GM12878 (cell line): Measurements from ENCODE around the gene ADRA2B. TPM values are rescaled to one million over a fixed set of nuclear protein-coding genes. Genes with fewer than 3 reads are reported as not detected.
"Not testable (repeated sequence)": the region's sequence is repeated elsewhere in the genome, so short reads cannot be mapped to it uniquely, and the experiment has no call there.

Experiments
- ATAC-seq: fragments of 200-7000 bp; cut with Tn5 transposase; 3 replicates; pipeline ENCODE4 v1.9.1; 2020; ENCODE audit warnings: mild to moderate bottlenecking, moderate library complexity
- BruUV-seq: library from RNA; stranded (reverse); fragments of 400-500 nt; replicated peaks from 2 replicates; lab custom pipeline; 2021; lab: Mats Ljungman, UMichigan
- CTCF ChIA-PET: fragments of 300-600 bp; sonication (Branson Sonifier 250); formaldehyde crosslinking; extraction: SDS; loops from one replicate; lab custom pipeline; 2021; ENCODE audit warnings: inconsistent platforms; lab: Yijun Ruan, JAX
- POLR2A ChIA-PET: fragments of 350-600 bp; formaldehyde crosslinking; extraction: SDS; loops from one replicate; lab custom pipeline; 2021; ENCODE audit warnings: inconsistent platforms; lab: Charles Lee
- RAD21 ChIA-PET: fragments of 300-600 bp; sonication (Branson Sonifier 250); formaldehyde crosslinking; loops from one replicate; lab custom pipeline; 2023; ENCODE audit warnings: antibody characterized with exemption; ENCODE audit not compliant: unreplicated experiment; lab: Charles Lee
- SMC1A ChIA-PET: fragments of 300-600 bp; sonication (Branson Sonifier 250); formaldehyde crosslinking; loops from one replicate; lab custom pipeline; 2023; ENCODE audit not compliant: unreplicated experiment, uncharacterized antibody; lab: Charles Lee
- DNase-seq: peaks from one replicate; pipeline ENCODE4 v3.0.0-alpha.2; 2011; ENCODE audit warnings: low read depth, low spot score
- FAIRE-seq: peaks from 3 replicates; lab custom pipeline; 2011; peaks lifted over from hg19 to GRCh38; lab: Jason Lieb, UNC
- H2AFZ ChIP-seq: 2 replicates; pipeline ENCODE4 v1.6.0; 2011; ENCODE audit warnings: low read depth, low read length, control low read depth; ENCODE audit not compliant: control insufficient read depth
- H3K27ac ChIP-seq: 2 replicates; pipeline ENCODE4 v1.5.1; 2011; ENCODE audit warnings: control low read depth; ENCODE audit not compliant: control insufficient read depth, insufficient read depth
- H3K27me3 ChIP-seq, 2 experiments: replicated peaks in 1 of 2; 2 replicates each; pipeline versions ENCODE4 v1.6.0 to v1.6.1; 2011; ENCODE audit warnings: low read length in 1 of 2; ENCODE audit not compliant: control insufficient read depth in 2 of 2, insufficient read depth in 2 of 2
- H3K36me3 ChIP-seq, 2 experiments: 2 replicates each; pipeline ENCODE4 v1.5.1; 2011; ENCODE audit warnings: low read length in 1 of 2; ENCODE audit not compliant: control insufficient read depth in 2 of 2, insufficient read depth in 2 of 2
- H3K4me1 ChIP-seq: 2 replicates; pipeline ENCODE4 v1.6.1; 2011; ENCODE audit warnings: mild to moderate bottlenecking, low read length, moderate library complexity, mixed read lengths; ENCODE audit not compliant: control insufficient read depth, insufficient read depth
- H3K4me2 ChIP-seq: 2 replicates; pipeline ENCODE4 v1.6.0; 2011; ENCODE audit warnings: control low read depth; ENCODE audit not compliant: control insufficient read depth, insufficient read depth
- H3K4me3 ChIP-seq: fragments of 200-600 bp; sonication (generic); 2 replicates; pipeline ENCODE4 v1.5.1; 2016
- H3K79me2 ChIP-seq: 2 replicates; pipeline ENCODE4 v1.6.0; 2011; ENCODE audit warnings: low read length; ENCODE audit not compliant: control insufficient read depth, insufficient read depth
- H3K9ac ChIP-seq: 2 replicates; pipeline ENCODE4 v1.8.0; 2011; ENCODE audit warnings: low read length, control low read depth, mixed read lengths; ENCODE audit not compliant: control insufficient read depth, insufficient read depth
- H3K9me3 ChIP-seq: replicated peaks from 3 replicates; pipeline ENCODE4 v1.5.1; 2011; ENCODE audit warnings: mild to moderate bottlenecking, low read length; ENCODE audit not compliant: control insufficient read depth, insufficient read depth
- H4K20me1 ChIP-seq: 2 replicates; pipeline ENCODE4 v1.6.0; 2011; ENCODE audit not compliant: control insufficient read depth, insufficient read depth
- CTCF ChIP-seq, 3 experiments: IDR thresholded peaks in 2 of 3; conservative IDR thresholded peaks in 1 of 3; 2 replicates each; pipeline ENCODE4 v1.5.1; 2011; ENCODE audit warnings: low read depth in 3 of 3, low read length in 3 of 3, mild to moderate bottlenecking in 3 of 3, control low read depth in 2 of 3, moderate library complexity in 2 of 3, inconsistent platforms in 1 of 3, mixed read lengths in 1 of 3; ENCODE audit not compliant: control insufficient read depth in 2 of 3, insufficient read depth in 1 of 3; ENCODE audit errors: extremely low read depth in 1 of 3
- NBN ChIP-seq: fragments of 450-650 bp; IDR thresholded peaks from 2 replicates; pipeline ENCODE4 v1.6.1; 2016
- RAD21 ChIP-seq: IDR thresholded peaks from 2 replicates; pipeline ENCODE4 v1.6.1; 2011; ENCODE audit warnings: mild to moderate bottlenecking, low read depth, low read length, moderate library complexity; ENCODE audit not compliant: insufficient read depth
- WGBS: methylation state at CpG from one replicate; pipeline ENCODE4 v1.1.6; 2016; ENCODE audit warnings: low lambda C conversion rate; ENCODE audit not compliant: insufficient replicate concordance, insufficient coverage; ENCODE audit errors: missing lambda C conversion rate; 5-methylcytosine and 5-hydroxymethylcytosine counted together
- in situ Hi-C: fragments of 300-500 bp; cut with MboI; formaldehyde crosslinking; loops from 9 replicates; pipeline ENCODE4 v1.14.3; 2018; ENCODE audit warnings: mixed read lengths
- intact Hi-C: fragments of 100-400 bp; cut with micrococcal nuclease; formaldehyde crosslinking; loops from one replicate; pipeline ENCODE4 v1.14.2; 2022; ENCODE audit not compliant: unreplicated experiment
- polyA plus RNA-seq, 11 experiments: library from polyadenylated mRNA; depleted of rRNA in 4 of 11; unstranded in 6 of 11; stranded (reverse) in 5 of 11; fragments of >200 nt; fragmentation: Nextera tagmentation in 4 of 11; fragmentation: Illumina TruSeq in 1 of 11; extraction: Ambion mirVana in 4 of 11; extraction: Trizol in 1 of 11; gene quantifications; 1 replicate in 1 of 11; 2 replicates in 10 of 11; pipeline versions ENCODE4 v1.2.1 to v1.2.3, GENCODE V29; 2011 to 2016; ENCODE audit warnings: inconsistent platforms in 2 of 11, missing spikeins in 2 of 11, low read depth in 1 of 11
- total RNA-seq, 4 experiments: library from RNA; depleted of rRNA in 3 of 4; stranded (reverse); fragments of >200 nt in 3 of 4; fragmentation: Illumina TruSeq in 1 of 4; extraction: Trizol in 1 of 4; gene quantifications; 2 replicates each; pipeline versions ENCODE4 v1.2.1 to v1.2.3, GENCODE V29; 2013 to 2021

Gene ADRA2B
- total and polyA plus RNA-seq, 10 of the 15 experiments (the other 5 are each of a cell fraction or from before 2014, with no cell fraction given): 0.01 to 0.10 (median 0.04) TPM; not detected in 6

GRCh38 chr2:96063116-96063899 is 53.1 kb downstream of the ADRA2B start:
- H2AFZ ChIP-seq, BruUV-seq, H4K20me1 ChIP-seq, H3K4me3 ChIP-seq, H3K27me3 ChIP-seq, H3K79me2 ChIP-seq, intact Hi-C loops, POLR2A ChIA-PET, H3K9ac ChIP-seq, DNase-seq, H3K4me1 ChIP-seq, H3K4me2 ChIP-seq, H3K27ac ChIP-seq, H3K36me3 ChIP-seq, H3K9me3 ChIP-seq: not testable (repeated sequence)
- in situ Hi-C loops: loop anchor here (10.0 to 25.0 kb wide), 5 partner anchors 1531 to 1949 kb away; partner anchors contain the start of genes ACTR1B and C2orf92
- RAD21 ChIA-PET: interaction anchor here (0.9 kb wide), 2 partner anchors 1634 to 1637 kb away, joined by 4 read pairs; no protein-coding TSS in a partner anchor
- FAIRE-seq (peak; percentile 47), ATAC-seq (peak; percentile 87)
- CTCF ChIA-PET: interaction anchor here (0.8 to 1.3 kb wide), 2 partner anchors 111 to 1601 kb away, joined by 3 read pairs; no protein-coding TSS in a partner anchor
- 0 out of 2 replicates have a peak, but pooled peaks have one; percentile 19 for TF ChIP-seq NBN
- TF ChIP-seq RAD21: peak; percentile 31; the same call in 1 of the 2 replicates
- TF ChIP-seq CTCF (IDR thresholded peaks at IDR 0.05 in 2 of 3, conservative IDR thresholded peaks at IDR 0.05 in 1 of 3; ENCODE audit: control insufficient read depth in 2 of 3, extremely low read depth in 1 of 3, insufficient read depth in 1 of 3, low read depth in 3 of 3, low read length in 3 of 3): peak in 2 of 3 experiments; percentile 17 to 22; a peak in 2 of 6 replicates
- WGBS: 38% methylated on average over 12 of the region's 12 CpGs
- SMC1A ChIA-PET: interaction anchor here (0.9 kb wide), 1 partner anchor 1599 kb away, joined by 3 read pairs; no protein-coding TSS in a partner anchor

Other genes with a start within 250 kb of the ADRA2B start
Only the 7 nearest of the 10 such genes appear.
- 23.6 and 29.5 TPM in 2 replicates for gene ANKRD36C, start 124.7 kb downstream of the ADRA2B start, total RNA-seq (2014; rRNA removed)
- 39.8 and 43.3 TPM in 2 replicates for gene ANKRD36C, start 124.7 kb downstream of the ADRA2B start, total RNA-seq (2014; rRNA removed; fragmentation: Illumina TruSeq; extraction: Trizol)
- gene ANKRD36C, start 124.7 kb downstream of the ADRA2B start, total RNA-seq (2021): 24.1 and 26.2 TPM in 2 replicates
- 12.5 and 14.7 TPM in 2 replicates for gene ANKRD36C, start 124.7 kb downstream of the ADRA2B start, polyA plus RNA-seq (2011; rRNA removed)
- gene ANKRD36C, start 124.7 kb downstream of the ADRA2B start, polyA plus RNA-seq (2014; fragmentation: Illumina TruSeq; extraction: Trizol): 12.6 and 12.9 TPM in 2 replicates
- gene ANKRD36C, start 124.7 kb downstream of the ADRA2B start, polyA plus RNA-seq (2014; fragmentation: Nextera tagmentation; extraction: Ambion mirVana): 10 to 100 TPM in 1 of 2 experiments, 1 to 10 TPM in 1; 3.2 to 15.3 TPM
- 7.5 and 7.6 TPM in 2 replicates for gene ANKRD36C, start 124.7 kb downstream of the ADRA2B start, polyA plus RNA-seq (2014; rRNA removed)
- gene ANKRD36C, start 124.7 kb downstream of the ADRA2B start, polyA plus RNA-seq (2016; fragmentation: Nextera tagmentation; extraction: Ambion mirVana): 10 to 100 TPM; 24.7 to 29.0 TPM
- not detected in 2 replicates for gene GPAT2, start 81.7 kb downstream of the ADRA2B start, total RNA-seq (2014; rRNA removed)
- gene GPAT2, start 81.7 kb downstream of the ADRA2B start, total RNA-seq (2014; rRNA removed; fragmentation: Illumina TruSeq; extraction: Trizol): not detected in 2 replicates
- not detected in 2 replicates for gene GPAT2, start 81.7 kb downstream of the ADRA2B start, total RNA-seq (2021)
- gene GPAT2, start 81.7 kb downstream of the ADRA2B start, polyA plus RNA-seq (2011; rRNA removed): not detected in 2 replicates
- gene GPAT2, start 81.7 kb downstream of the ADRA2B start, polyA plus RNA-seq (2014; fragmentation: Illumina TruSeq; extraction: Trizol): not detected in 2 replicates
- gene GPAT2, start 81.7 kb downstream of the ADRA2B start, polyA plus RNA-seq (2014; fragmentation: Nextera tagmentation; extraction: Ambion mirVana): not detected
- gene GPAT2, start 81.7 kb downstream of the ADRA2B start, polyA plus RNA-seq (2014; rRNA removed): not detected in 2 replicates
- under 1 TPM; 0.04 to 0.05 TPM for gene GPAT2, start 81.7 kb downstream of the ADRA2B start, polyA plus RNA-seq (2016; fragmentation: Nextera tagmentation; extraction: Ambion mirVana)
- 0.27 and 0.40 TPM in 2 replicates for gene ASTL, start 21.9 kb upstream of the ADRA2B start, total RNA-seq (2014; rRNA removed)
- 0.54 TPM in 1 of 2 replicates, not detected in the other for gene ASTL, start 21.9 kb upstream of the ADRA2B start, total RNA-seq (2014; rRNA removed; fragmentation: Illumina TruSeq; extraction: Trizol)
- gene ASTL, start 21.9 kb upstream of the ADRA2B start, total RNA-seq (2021): 0.43 and 1.0 TPM in 2 replicates
- 0.10 and 0.37 TPM in 2 replicates for gene ASTL, start 21.9 kb upstream of the ADRA2B start, polyA plus RNA-seq (2011; rRNA removed)
- 0.24 TPM in 1 of 2 replicates, not detected in the other for gene ASTL, start 21.9 kb upstream of the ADRA2B start, polyA plus RNA-seq (2014; fragmentation: Illumina TruSeq; extraction: Trizol)
- gene ASTL, start 21.9 kb upstream of the ADRA2B start, polyA plus RNA-seq (2014; fragmentation: Nextera tagmentation; extraction: Ambion mirVana): not detected
- 0.18 and 0.37 TPM in 2 replicates for gene ASTL, start 21.9 kb upstream of the ADRA2B start, polyA plus RNA-seq (2014; rRNA removed)
- gene ASTL, start 21.9 kb upstream of the ADRA2B start, polyA plus RNA-seq (2016; fragmentation: Nextera tagmentation; extraction: Ambion mirVana): not detected
- gene DUSP2, start 28.9 kb upstream of the ADRA2B start, total RNA-seq (2014; rRNA removed): 212 and 227 TPM in 2 replicates
- gene DUSP2, start 28.9 kb upstream of the ADRA2B start, total RNA-seq (2014; rRNA removed; fragmentation: Illumina TruSeq; extraction: Trizol): 57.4 and 58.0 TPM in 2 replicates
- gene DUSP2, start 28.9 kb upstream of the ADRA2B start, total RNA-seq (2021): 181 and 194 TPM in 2 replicates
- gene DUSP2, start 28.9 kb upstream of the ADRA2B start, polyA plus RNA-seq (2011; rRNA removed): 47.5 and 84.3 TPM in 2 replicates
- gene DUSP2, start 28.9 kb upstream of the ADRA2B start, polyA plus RNA-seq (2014; fragmentation: Illumina TruSeq; extraction: Trizol): 11.9 and 35.6 TPM in 2 replicates
- 10 to 100 TPM in 1 of 2 experiments, 1 to 10 TPM in 1; 9.7 to 34.6 TPM for gene DUSP2, start 28.9 kb upstream of the ADRA2B start, polyA plus RNA-seq (2014; fragmentation: Nextera tagmentation; extraction: Ambion mirVana)
- gene DUSP2, start 28.9 kb upstream of the ADRA2B start, polyA plus RNA-seq (2014; rRNA removed): 158 and 168 TPM in 2 replicates
- 10 to 100 TPM; 10.2 to 56.4 TPM for gene DUSP2, start 28.9 kb upstream of the ADRA2B start, polyA plus RNA-seq (2016; fragmentation: Nextera tagmentation; extraction: Ambion mirVana)
- 215 and 229 TPM in 2 replicates for gene STARD7, start 92.3 kb upstream of the ADRA2B start, total RNA-seq (2014; rRNA removed)
- gene STARD7, start 92.3 kb upstream of the ADRA2B start, total RNA-seq (2014; rRNA removed; fragmentation: Illumina TruSeq; extraction: Trizol): 148 and 153 TPM in 2 replicates
- gene STARD7, start 92.3 kb upstream of the ADRA2B start, total RNA-seq (2021): 194 and 200 TPM in 2 replicates
- 139 and 142 TPM in 2 replicates for gene STARD7, start 92.3 kb upstream of the ADRA2B start, polyA plus RNA-seq (2011; rRNA removed)
- 154 and 182 TPM in 2 replicates for gene STARD7, start 92.3 kb upstream of the ADRA2B start, polyA plus RNA-seq (2014; fragmentation: Illumina TruSeq; extraction: Trizol)
- 100 to 1,000 TPM in 1 of 2 experiments, 10 to 100 TPM in 1; 85.4 to 114 TPM for gene STARD7, start 92.3 kb upstream of the ADRA2B start, polyA plus RNA-seq (2014; fragmentation: Nextera tagmentation; extraction: Ambion mirVana)
- gene STARD7, start 92.3 kb upstream of the ADRA2B start, polyA plus RNA-seq (2014; rRNA removed): 120 and 123 TPM in 2 replicates
- 100 to 1,000 TPM; 225 to 237 TPM for gene STARD7, start 92.3 kb upstream of the ADRA2B start, polyA plus RNA-seq (2016; fragmentation: Nextera tagmentation; extraction: Ambion mirVana)
- gene TMEM127, start 149.4 kb upstream of the ADRA2B start, total RNA-seq (2014; rRNA removed): 11.2 and 15.3 TPM in 2 replicates
- gene TMEM127, start 149.4 kb upstream of the ADRA2B start, total RNA-seq (2014; rRNA removed; fragmentation: Illumina TruSeq; extraction: Trizol): 8.2 and 8.9 TPM in 2 replicates
- gene TMEM127, start 149.4 kb upstream of the ADRA2B start, total RNA-seq (2021): 25.6 and 27.2 TPM in 2 replicates
- gene TMEM127, start 149.4 kb upstream of the ADRA2B start, polyA plus RNA-seq (2011; rRNA removed): 11.6 and 24.9 TPM in 2 replicates
- gene TMEM127, start 149.4 kb upstream of the ADRA2B start, polyA plus RNA-seq (2014; fragmentation: Illumina TruSeq; extraction: Trizol): 10.5 and 19.9 TPM in 2 replicates
- 1 to 10 TPM; 2.6 to 3.0 TPM for gene TMEM127, start 149.4 kb upstream of the ADRA2B start, polyA plus RNA-seq (2014; fragmentation: Nextera tagmentation; extraction: Ambion mirVana)
- gene TMEM127, start 149.4 kb upstream of the ADRA2B start, polyA plus RNA-seq (2014; rRNA removed): 18.4 and 22.3 TPM in 2 replicates
- 10 to 100 TPM; 17.0 to 18.4 TPM for gene TMEM127, start 149.4 kb upstream of the ADRA2B start, polyA plus RNA-seq (2016; fragmentation: Nextera tagmentation; extraction: Ambion mirVana)
- gene CIAO1, start 149.7 kb upstream of the ADRA2B start, total RNA-seq (2014; rRNA removed): 74.7 and 89.4 TPM in 2 replicates
- 48.0 and 49.7 TPM in 2 replicates for gene CIAO1, start 149.7 kb upstream of the ADRA2B start, total RNA-seq (2014; rRNA removed; fragmentation: Illumina TruSeq; extraction: Trizol)
- gene CIAO1, start 149.7 kb upstream of the ADRA2B start, total RNA-seq (2021): 51.1 and 57.5 TPM in 2 replicates
- gene CIAO1, start 149.7 kb upstream of the ADRA2B start, polyA plus RNA-seq (2011; rRNA removed): 61.3 and 75.4 TPM in 2 replicates
- gene CIAO1, start 149.7 kb upstream of the ADRA2B start, polyA plus RNA-seq (2014; fragmentation: Illumina TruSeq; extraction: Trizol): 50.2 and 55.8 TPM in 2 replicates
- 10 to 100 TPM in 1 of 2 experiments, 1 to 10 TPM in 1; 8.3 to 15.6 TPM for gene CIAO1, start 149.7 kb upstream of the ADRA2B start, polyA plus RNA-seq (2014; fragmentation: Nextera tagmentation; extraction: Ambion mirVana)
- gene CIAO1, start 149.7 kb upstream of the ADRA2B start, polyA plus RNA-seq (2014; rRNA removed): 89.3 and 92.5 TPM in 2 replicates
- 10 to 100 TPM; 69.4 to 73.1 TPM for gene CIAO1, start 149.7 kb upstream of the ADRA2B start, polyA plus RNA-seq (2016; fragmentation: Nextera tagmentation; extraction: Ambion mirVana)